Stimulated activated CD8-positive, alpha-beta memory T cell treated with anti-CD3 and anti-CD28 coated beads, Interleukin-2, amount 100 ng/mL, for 48 hours (primary cell): ENCODE data around the gene LSM6.
A peak's percentile ranks its signal among the peaks of the same experiment; 100 is the strongest.

Experiments
- DNase-seq, 2 donors: peaks; one replicate each; pipeline ENCODE4 v3.0.0-alpha.2; 2020; ENCODE audit warnings: low read depth in 2 of 2

Gene LSM6

GRCh38 chr4:146175541-146176453, at the start of gene LSM6:
Gene LSM6 (plus strand): TSS chr4:146175718. CDS start chr4:146182922, 7,204 bp downstream.
- DNase-seq = peak; percentile 70 to 73

- DNase-seq = peak; percentile 49 to 53
Measured at GRCh38 chr4:146132445-146132844, 43.1 kb upstream of the LSM6 start.

GRCh38 chr4:146134761-146135445, 40.6 kb upstream of the LSM6 start:
- DNase-seq = no peak

GRCh38 chr4:146135941-146136340, 39.6 kb upstream of the LSM6 start:
- DNase-seq = no peak

GRCh38 chr4:146142768-146143167, 32.8 kb upstream of the LSM6 start:
- DNase-seq = no peak

- no peak for DNase-seq
Measured at GRCh38 chr4:146143888-146144287, 31.6 kb upstream of the LSM6 start.

- no peak for DNase-seq
Measured at GRCh38 chr4:146146918-146147317, 28.6 kb upstream of the LSM6 start.

GRCh38 chr4:146148021-146148420, 27.5 kb upstream of the LSM6 start:
- no peak for DNase-seq

- DNase-seq = no peak
Measured at GRCh38 chr4:146154057-146154456, 21.5 kb upstream of the LSM6 start.

GRCh38 chr4:146155152-146155724, 20.3 kb upstream of the LSM6 start:
- no peak for DNase-seq

GRCh38 chr4:146158036-146158745, 17.3 kb upstream of the LSM6 start:
- no peak for DNase-seq

GRCh38 chr4:146159384-146160058, 16.0 kb upstream of the LSM6 start:
- no peak for DNase-seq

- DNase-seq = no peak
Measured at GRCh38 chr4:146161243-146161642, 14.3 kb upstream of the LSM6 start.

GRCh38 chr4:146165221-146165620, 10.3 kb upstream of the LSM6 start:
- no peak for DNase-seq

GRCh38 chr4:146165840-146166239, 9.7 kb upstream of the LSM6 start:
- no peak for DNase-seq

GRCh38 chr4:146170149-146170548, 5.4 kb upstream of the LSM6 start:
- no peak for DNase-seq

GRCh38 chr4:146176891-146177290, 1.4 kb downstream of the LSM6 start:
- DNase-seq = no peak

- DNase-seq = no peak
Measured at GRCh38 chr4:146178126-146178525, 2.6 kb downstream of the LSM6 start.

- no peak for DNase-seq
Measured at GRCh38 chr4:146179784-146180370, 4.4 kb downstream of the LSM6 start.

- DNase-seq = no peak
Measured at GRCh38 chr4:146182443-146182842, 6.9 kb downstream of the LSM6 start.

- no peak for DNase-seq
Measured at GRCh38 chr4:146183209-146183608, 7.7 kb downstream of the LSM6 start.
